ENCODE results near the gene CAMTA1.
A peak's percentile ranks its signal among the peaks of the same experiment; 100 is the strongest.
"Not testable (repeated sequence)": the region's sequence is repeated elsewhere in the genome, so short reads cannot be mapped to it uniquely, and the experiment has no call there.

Gene CAMTA1

GRCh38 chr1:6785318-6785727 lies at the start of gene CAMTA1:
TSS of gene CAMTA1 (plus strand) at chr1:6785454. CDS start at chr1:6785531, 77 bp downstream.
- Mint-ChIP-seq H3K4me1 (peaks cover 67% of the 10 kb centered on the region), H3K27ac (peak within 1 kb of the TSS; percentile 97), H3K36me3 (peaks cover 5% of the 10 kb centered on the region), H3K27me3 (no peaks in the 10 kb centered on the region), H3K9me3 (no peaks in the 10 kb centered on the region), H3K4me3 (peak within 1 kb of the TSS; percentile 96)
- ATAC-seq: peak; percentile 89

GRCh38 chr1:6738987-6739676 lies 46.1 kb upstream of the CAMTA1 start:
- Mint-ChIP-seq H3K27me3 (no peaks in the 10 kb centered on the region), H3K4me3 (no peak overlapping the region), H3K9me3 (no peaks in the 10 kb centered on the region), H3K36me3 (no peaks in the 10 kb centered on the region), H3K4me1 (peaks cover 12% of the 10 kb centered on the region), H3K27ac (no peak overlapping the region)
- no peak for ATAC-seq

- H3K4me1 Mint-ChIP-seq: peaks cover 12% of the 10 kb centered on the region
- not testable (repeated sequence) for H3K27ac Mint-ChIP-seq, H3K36me3 Mint-ChIP-seq, H3K4me3 Mint-ChIP-seq, H3K27me3 Mint-ChIP-seq, ATAC-seq, H3K9me3 Mint-ChIP-seq
Measured at GRCh38 chr1:6742676-6743188, 42.5 kb upstream of the CAMTA1 start.

GRCh38 chr1:6743189-6744101 lies 41.8 kb upstream of the CAMTA1 start:
- Mint-ChIP-seq H3K9me3 (peaks cover 2% of the 10 kb centered on the region), H3K4me1 (peaks cover 12% of the 10 kb centered on the region), H3K27ac (peak overlapping the region; percentile 13), H3K4me3 (no peak overlapping the region), H3K27me3 (no peaks in the 10 kb centered on the region), H3K36me3 (no peaks in the 10 kb centered on the region)
- peak; percentile 67 for ATAC-seq

GRCh38 chr1:6745073-6745472 lies 40.2 kb upstream of the CAMTA1 start:
- no peaks in the 10 kb centered on the region for H3K27me3 Mint-ChIP-seq
- ATAC-seq: peak; percentile 14
- no peak overlapping the region for H3K27ac Mint-ChIP-seq
- no peak overlapping the region for H3K4me3 Mint-ChIP-seq
- peaks cover 11% of the 10 kb centered on the region for H3K9me3 Mint-ChIP-seq
- H3K36me3 Mint-ChIP-seq: no peaks in the 10 kb centered on the region
- peaks cover 12% of the 10 kb centered on the region for H3K4me1 Mint-ChIP-seq

GRCh38 chr1:6747674-6748073 lies 37.6 kb upstream of the CAMTA1 start:
- no peak for ATAC-seq
- H3K27me3 Mint-ChIP-seq: peaks cover 8% of the 10 kb centered on the region

GRCh38 chr1:6750490-6750889 lies 34.8 kb upstream of the CAMTA1 start:
- no peak overlapping the region for H3K27ac Mint-ChIP-seq

More at GRCh38 chr1:6747674-6748073, 37.6 kb upstream of the CAMTA1 start:
- no peak overlapping the region for H3K27ac Mint-ChIP-seq
- peaks cover 12% of the 10 kb centered on the region for H3K4me1 Mint-ChIP-seq
- peaks cover 11% of the 10 kb centered on the region for H3K9me3 Mint-ChIP-seq
- H3K36me3 Mint-ChIP-seq: no peaks in the 10 kb centered on the region
- H3K4me3 Mint-ChIP-seq: no peak overlapping the region

GRCh38 chr1:6753320-6754140 lies 31.7 kb upstream of the CAMTA1 start:
- peaks cover 9% of the 10 kb centered on the region for H3K9me3 Mint-ChIP-seq
- no peak for ATAC-seq
- no peak overlapping the region for H3K4me3 Mint-ChIP-seq
- H3K4me1 Mint-ChIP-seq: peaks cover 7% of the 10 kb centered on the region
- H3K27ac Mint-ChIP-seq: no peak overlapping the region
- peaks cover 24% of the 10 kb centered on the region for H3K27me3 Mint-ChIP-seq
- no peaks in the 10 kb centered on the region for H3K36me3 Mint-ChIP-seq

More at GRCh38 chr1:6750490-6750889, 34.8 kb upstream of the CAMTA1 start:
- Mint-ChIP-seq H3K27me3 (peaks cover 24% of the 10 kb centered on the region), H3K4me3 (no peak overlapping the region), H3K9me3 (peaks cover 11% of the 10 kb centered on the region), H3K36me3 (no peaks in the 10 kb centered on the region), H3K4me1 (no peaks in the 10 kb centered on the region)
- no peak for ATAC-seq

GRCh38 chr1:6756457-6756856 lies 28.8 kb upstream of the CAMTA1 start:
- H3K36me3 Mint-ChIP-seq: no peaks in the 10 kb centered on the region
- H3K9me3 Mint-ChIP-seq: no peaks in the 10 kb centered on the region
- no peak for ATAC-seq
- H3K4me1 Mint-ChIP-seq: peaks cover 7% of the 10 kb centered on the region
- no peak overlapping the region for H3K4me3 Mint-ChIP-seq
- H3K27me3 Mint-ChIP-seq: peaks cover 24% of the 10 kb centered on the region
- peak overlapping the region; percentile 73 for H3K27ac Mint-ChIP-seq

- no peak overlapping the region for H3K27ac Mint-ChIP-seq
- H3K4me3 Mint-ChIP-seq: no peak overlapping the region
- no peak for ATAC-seq
- H3K27me3 Mint-ChIP-seq: peaks cover 16% of the 10 kb centered on the region
- H3K4me1 Mint-ChIP-seq: peaks cover 7% of the 10 kb centered on the region
- no peaks in the 10 kb centered on the region for H3K36me3 Mint-ChIP-seq
- no peaks in the 10 kb centered on the region for H3K9me3 Mint-ChIP-seq
Measured at GRCh38 chr1:6757719-6758435, 27.4 kb upstream of the CAMTA1 start.

GRCh38 chr1:6761196-6761737 lies 24.0 kb upstream of the CAMTA1 start:
- ATAC-seq: no peak
- Mint-ChIP-seq H3K9me3 (no peaks in the 10 kb centered on the region), H3K4me3 (no peak overlapping the region), H3K4me1 (peaks cover 11% of the 10 kb centered on the region), H3K36me3 (no peaks in the 10 kb centered on the region), H3K27ac (no peak overlapping the region), H3K27me3 (no peaks in the 10 kb centered on the region)

GRCh38 chr1:6762060-6762459 lies 23.2 kb upstream of the CAMTA1 start:
- Mint-ChIP-seq H3K36me3 (no peaks in the 10 kb centered on the region), H3K27ac (no peak overlapping the region), H3K9me3 (no peaks in the 10 kb centered on the region), H3K27me3 (no peaks in the 10 kb centered on the region), H3K4me3 (no peak overlapping the region), H3K4me1 (peaks cover 4% of the 10 kb centered on the region)
- ATAC-seq: no peak

- peak overlapping the region; percentile 38 for H3K4me3 Mint-ChIP-seq
- H3K4me1 Mint-ChIP-seq: peaks cover 30% of the 10 kb centered on the region
- H3K27me3 Mint-ChIP-seq: no peaks in the 10 kb centered on the region
- peak; percentile 96 for ATAC-seq
- peak overlapping the region; percentile 76 for H3K27ac Mint-ChIP-seq
- no peaks in the 10 kb centered on the region for H3K9me3 Mint-ChIP-seq
- H3K36me3 Mint-ChIP-seq: no peaks in the 10 kb centered on the region
Measured at GRCh38 chr1:6770751-6771440, 14.4 kb upstream of the CAMTA1 start.

- Mint-ChIP-seq H3K27me3 (no peaks in the 10 kb centered on the region), H3K9me3 (peaks cover 3% of the 10 kb centered on the region), H3K36me3 (no peaks in the 10 kb centered on the region), H3K4me1 (peaks cover 33% of the 10 kb centered on the region), H3K27ac (peak overlapping the region; percentile 76), H3K4me3 (peak overlapping the region; percentile 38)
- ATAC-seq: peak; percentile 42
Measured at GRCh38 chr1:6771441-6771769, 13.8 kb upstream of the CAMTA1 start.
